Measurements from ENCODE around the gene SAMD14. TPM values are rescaled to one million over a fixed set of nuclear protein-coding genes. Genes with fewer than 3 reads are reported as not detected.

SAMD14 gene
- polyA plus RNA-seq, 5 donors, result 13.3 to 19.7 (median 16.6) TPM

DNA sequence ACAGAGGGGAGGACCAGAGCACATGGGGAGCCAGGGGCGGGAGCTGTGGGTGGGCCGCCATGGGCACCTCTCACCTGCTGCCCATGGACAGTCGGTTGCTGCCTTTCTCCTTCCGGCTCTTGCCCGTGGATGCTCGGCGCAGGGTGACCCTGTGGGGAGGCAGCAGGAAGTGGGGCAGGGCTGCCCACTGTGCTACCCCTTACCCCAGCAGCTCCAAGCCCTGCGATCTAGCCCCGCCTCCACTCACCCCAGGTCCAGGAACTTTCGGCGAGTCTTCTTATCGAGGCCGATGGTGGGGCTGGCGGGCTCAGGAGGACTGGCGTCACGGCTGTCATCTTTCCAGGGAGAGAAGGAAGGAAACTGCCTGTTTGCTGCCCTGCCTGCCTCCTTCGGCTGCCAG, 14.2 kb downstream of the SAMD14 start:
- DNase-seq, result no peak

DNA sequence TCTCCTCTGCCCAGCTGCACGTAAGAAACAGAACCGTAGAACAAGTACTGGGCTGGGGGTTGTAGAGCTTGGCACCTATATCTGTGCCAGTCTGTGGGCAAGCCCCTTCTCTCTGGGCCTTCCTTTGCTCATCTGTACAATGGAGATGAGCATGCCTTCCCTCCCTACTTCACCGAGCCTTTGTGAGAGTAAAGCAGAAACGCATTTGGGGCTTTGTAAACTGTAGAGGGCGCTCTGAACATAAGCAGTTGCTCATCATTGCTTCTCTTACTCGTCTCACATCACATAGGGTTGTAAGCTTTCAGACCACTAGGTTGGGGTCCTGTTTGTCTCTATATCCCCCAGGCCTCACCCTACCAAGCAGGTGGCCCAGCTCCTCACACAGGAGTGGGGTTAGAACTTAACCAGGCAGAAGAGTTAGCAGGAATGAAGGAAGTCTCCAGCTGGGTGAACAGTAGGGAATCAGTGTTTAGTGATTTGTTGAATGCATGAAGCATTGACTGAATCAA, 15.1 kb downstream of the SAMD14 start:
- no peak for DNase-seq

DNA sequence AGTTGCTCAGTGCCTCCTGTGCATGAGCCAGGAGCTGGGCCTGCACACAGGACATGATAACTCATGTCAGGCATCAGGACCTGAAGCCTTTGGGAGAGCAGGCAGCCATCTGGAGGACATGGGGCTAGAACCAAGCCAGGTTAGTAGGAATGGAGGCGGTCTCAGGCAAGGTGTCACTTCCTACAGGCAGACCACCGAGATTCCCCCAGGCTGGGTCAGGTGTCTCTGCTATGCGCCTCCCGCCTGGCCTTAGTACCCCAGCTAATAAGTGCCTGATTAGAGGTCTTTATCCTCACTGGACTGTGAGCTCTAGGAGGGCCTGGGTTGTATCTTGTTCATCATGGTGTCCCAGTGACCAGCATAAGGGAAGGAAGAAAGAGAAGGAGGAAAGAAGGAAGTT, 15.6 kb downstream of the SAMD14 start:
- DNase-seq, result no peak

DNA sequence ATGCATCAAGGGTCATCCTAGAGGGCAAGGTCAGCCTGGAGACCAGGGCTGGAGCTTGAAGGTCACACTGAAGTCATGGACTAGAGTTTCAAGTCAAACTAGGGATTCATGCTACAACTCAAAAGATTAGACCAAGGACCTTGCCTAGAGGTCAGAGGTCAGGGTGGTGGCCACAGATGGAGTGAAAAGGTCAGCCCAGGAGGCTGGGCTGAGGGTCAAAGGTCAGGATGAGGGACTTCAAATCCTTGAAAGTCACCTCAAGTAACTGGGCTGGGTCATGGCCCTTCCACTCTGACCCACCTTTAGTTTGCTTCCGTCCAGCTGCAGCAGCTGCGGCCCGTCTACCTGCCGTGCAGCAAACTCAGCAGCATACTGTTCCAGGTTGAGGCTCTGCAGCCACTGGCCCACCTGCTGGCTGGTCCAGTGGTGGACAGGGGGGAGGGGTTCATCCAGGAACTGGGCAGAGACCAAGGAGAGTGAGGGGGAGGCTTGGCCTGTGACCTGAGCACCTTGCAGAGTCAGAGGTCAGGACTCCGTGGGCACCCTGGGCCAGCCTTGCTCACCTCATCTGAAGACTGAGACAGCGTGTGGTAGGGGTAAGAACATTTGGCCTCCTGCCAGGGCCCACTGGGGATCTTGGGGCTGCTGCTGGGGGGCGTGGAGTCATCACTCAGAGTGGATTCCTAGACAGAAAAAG, 16.2 kb downstream of the SAMD14 start:
- DNase-seq, result no peak

GRCh38 chr17:50112694-50113093, 17.3 kb downstream of the SAMD14 start:
- DNase-seq, result no peak

- no peak for DNase-seq
Measured at GRCh38 chr17:50111673-50112655, 18.0 kb downstream of the SAMD14 start.

- DNase-seq, result no peak
Measured at GRCh38 chr17:50110591-50111349, 19.2 kb downstream of the SAMD14 start.

DNA sequence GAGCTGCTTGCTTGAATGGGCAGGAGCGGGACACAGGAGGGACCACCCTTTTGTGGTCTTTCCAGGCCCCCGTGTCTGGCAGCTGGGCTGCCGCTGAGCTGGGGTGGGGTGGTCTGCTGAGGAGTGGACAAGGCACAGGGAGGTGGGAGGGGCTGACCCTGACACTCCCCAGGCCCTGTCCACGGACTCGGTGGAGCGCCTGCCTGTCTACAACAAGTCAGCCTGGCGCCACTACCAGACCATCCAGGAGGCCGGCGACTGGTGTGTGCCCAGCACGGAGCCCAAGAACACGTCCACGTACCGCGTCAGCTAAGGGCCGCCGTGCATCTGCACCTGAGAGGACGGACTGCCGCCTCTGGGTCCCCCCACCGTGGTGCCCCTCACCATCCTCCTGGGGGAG, 20.2 kb downstream of the SAMD14 start:
- no peak for DNase-seq

- DNase-seq, result no peak
Measured at GRCh38 chr17:50109207-50109606, 20.8 kb downstream of the SAMD14 start.

GRCh38 chr17:50108556-50108955, 21.4 kb downstream of the SAMD14 start:
- no peak for DNase-seq

- DNase-seq, result no peak
Measured at GRCh38 chr17:50107790-50108414, 22.1 kb downstream of the SAMD14 start.

DNA sequence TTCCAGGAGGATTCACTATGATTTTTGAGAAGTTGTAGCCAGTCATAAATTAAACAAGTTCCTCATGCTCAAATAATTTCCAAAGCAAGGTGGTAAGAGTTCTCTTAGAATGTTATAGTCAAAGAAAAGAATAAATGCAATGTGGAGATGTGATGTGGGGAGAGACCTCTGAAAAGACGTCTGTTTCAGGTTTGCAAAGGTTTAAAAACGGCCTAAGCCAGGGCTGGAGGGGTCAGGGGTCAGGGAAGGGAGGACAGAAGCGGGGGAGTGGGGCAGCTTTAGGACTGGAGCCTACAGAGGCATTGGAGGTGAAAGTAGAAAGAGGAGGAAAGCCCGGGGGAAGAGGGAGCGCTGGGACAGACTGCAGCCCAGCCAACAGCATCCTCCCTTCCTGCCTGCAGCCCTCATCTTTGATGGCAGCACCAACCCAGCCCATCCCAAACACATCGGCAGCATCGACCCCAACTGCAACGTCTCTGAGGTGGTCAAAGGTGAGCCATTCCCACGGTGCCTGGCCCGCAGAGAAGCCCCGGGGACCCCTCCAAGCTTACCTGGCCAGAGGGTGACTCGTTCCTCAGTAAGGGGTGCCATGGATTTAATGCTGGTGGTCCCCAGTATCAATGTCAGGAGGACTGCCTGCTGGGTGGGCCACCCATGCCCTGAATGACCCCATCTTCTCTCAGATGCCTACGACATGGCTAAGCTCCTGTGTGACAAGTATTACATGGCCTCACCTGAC, 23.4 kb downstream of the SAMD14 start:
- DNase-seq, result no peak

- no peak for DNase-seq
Measured at GRCh38 chr17:50105811-50106210, 24.1 kb downstream of the SAMD14 start.

- no peak for DNase-seq
Measured at GRCh38 chr17:50103941-50104340, 26.0 kb downstream of the SAMD14 start.

DNA sequence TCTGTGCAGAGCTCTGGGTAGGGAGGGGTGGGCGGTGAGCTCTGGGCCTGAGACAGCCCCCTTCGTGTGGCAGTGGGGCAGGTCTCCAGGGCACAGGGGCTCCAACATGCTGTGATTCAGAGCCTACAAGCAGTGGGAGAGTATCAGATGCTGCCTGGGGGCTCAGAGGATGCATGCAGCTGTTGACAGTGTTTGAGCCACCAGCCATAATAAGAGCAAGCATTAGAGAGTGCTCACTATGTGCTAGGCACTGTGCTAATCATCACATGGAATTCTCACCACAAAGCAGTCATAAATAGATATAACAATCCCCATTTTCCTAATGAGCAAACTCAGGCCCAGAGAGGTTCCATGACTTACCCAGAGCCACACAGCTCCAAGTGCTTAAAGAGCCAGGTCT, 26.7 kb downstream of the SAMD14 start:
- DNase-seq, result no peak

GRCh38 chr17:50102164-50102991, 27.6 kb downstream of the SAMD14 start:
- no peak for DNase-seq

DNA sequence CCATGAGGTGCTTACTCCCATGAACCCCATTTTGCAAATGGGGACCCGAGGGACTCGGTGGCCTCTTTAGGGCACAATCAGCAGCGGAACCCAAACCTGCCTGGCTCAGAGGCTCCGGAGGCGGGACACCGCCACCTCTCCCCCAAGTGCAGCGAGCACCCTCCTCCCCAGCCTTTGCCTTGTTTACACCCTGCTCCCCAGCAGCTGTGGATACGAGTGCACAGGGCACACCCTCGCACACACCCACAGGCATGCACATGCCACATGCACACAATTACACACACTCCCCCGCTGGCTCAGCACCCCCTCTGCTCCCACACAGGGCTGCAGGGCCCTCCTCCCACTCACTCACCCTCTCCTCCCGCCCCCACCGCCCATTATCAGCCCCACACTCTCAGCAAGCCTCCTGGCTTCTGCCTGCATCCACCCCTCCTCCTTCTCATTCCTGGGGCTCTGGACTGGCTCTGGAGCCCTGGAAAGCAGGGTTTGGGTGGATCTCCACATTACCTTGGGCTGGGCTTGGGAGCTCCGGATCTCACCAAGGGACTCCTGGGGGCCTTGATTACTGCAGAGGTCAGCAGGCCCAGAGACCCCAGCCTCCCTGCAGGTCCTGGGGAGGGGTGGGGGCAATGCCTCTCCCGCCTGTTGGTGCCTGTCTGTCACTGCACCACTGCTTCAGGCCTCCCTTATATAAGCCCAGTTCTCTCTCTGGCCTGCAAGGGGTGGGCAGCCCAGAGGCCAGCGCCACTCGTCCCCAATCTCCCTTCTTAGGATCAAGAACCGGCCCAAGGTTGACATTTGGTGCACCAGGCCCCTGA, 28.4 kb downstream of the SAMD14 start:
- DNase-seq, result no peak

- no peak for DNase-seq
Measured at GRCh38 chr17:50100921-50101345, 29.0 kb downstream of the SAMD14 start.

DNA sequence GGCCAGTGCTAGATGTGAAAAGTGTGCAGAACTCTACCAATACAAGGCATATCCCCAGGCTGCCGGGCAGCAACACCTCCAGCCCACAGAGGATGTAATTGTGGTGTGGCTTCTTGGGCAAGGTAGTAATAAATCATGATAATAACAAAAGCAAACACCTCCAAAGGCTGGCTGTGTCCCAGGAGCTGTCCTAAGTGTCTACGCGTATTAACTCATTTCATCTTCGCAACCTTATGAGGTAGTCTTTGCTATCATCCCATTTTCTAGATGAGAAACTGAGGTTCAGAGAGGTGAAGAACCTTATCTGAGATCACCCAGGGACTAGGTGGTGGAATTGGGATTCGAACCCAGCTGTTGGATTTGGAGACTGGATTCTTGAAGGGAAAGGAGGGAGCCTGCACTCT, 29.5 kb downstream of the SAMD14 start:
- no peak for DNase-seq

Data from right lung (tissue), 5 donors.